NCI-H1417 treated with DMSO at 0.1 percent for 48 hours (cell line): ENCODE results near the gene MAK.
"Not testable (repeated sequence)": the region's sequence is repeated elsewhere in the genome, so short reads cannot be mapped to it uniquely, and the experiment has no call there.

Experiments used
- DNase-seq: peaks from one replicate; lab custom pipeline; 2025; lab: John Stamatoyannopoulos, UW

Gene MAK

DNA sequence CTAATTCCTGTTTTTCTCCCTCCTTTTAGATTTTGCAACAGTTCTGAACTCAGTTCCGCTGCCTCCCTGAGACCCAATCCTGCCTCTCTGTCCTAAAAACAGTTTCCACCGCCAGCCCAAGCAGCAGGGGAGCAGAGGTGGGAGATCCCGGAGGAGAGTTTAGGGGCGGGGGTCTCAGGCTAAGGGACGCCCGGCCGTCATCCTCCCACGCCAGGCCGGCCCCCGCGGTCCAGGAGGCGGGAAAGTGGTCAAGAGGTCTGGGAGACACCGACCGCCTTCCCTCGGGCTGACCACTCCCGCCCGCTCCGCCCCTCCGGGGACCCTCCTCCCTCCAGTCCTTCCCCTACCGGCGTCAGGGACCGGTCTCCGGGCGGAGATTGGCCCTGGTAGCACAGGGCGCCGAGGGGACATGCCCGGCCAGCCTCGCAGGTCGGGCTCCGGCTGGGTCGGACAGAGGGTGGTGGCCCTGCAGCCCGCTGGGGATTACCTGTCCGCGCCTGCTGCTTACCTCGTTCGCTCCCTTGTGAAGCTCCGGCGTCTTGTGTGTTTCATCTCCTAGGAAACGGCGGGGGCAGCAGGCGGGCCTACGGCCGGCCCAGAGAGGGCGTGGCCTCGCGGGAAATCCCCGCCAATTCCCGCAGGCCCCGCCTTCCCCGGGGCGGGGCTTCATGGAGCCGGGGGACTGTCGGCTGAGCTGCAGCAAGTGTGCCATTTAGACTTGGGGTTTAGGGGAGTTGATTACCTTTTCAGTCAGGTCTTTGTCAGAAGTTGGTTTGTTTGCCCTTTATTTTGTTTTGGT is at the start of gene MAK:
MAK (minus strand) TSS at position 545 of the 799 bp plus-strand sequence. CDS start 7,891 bp downstream, outside the sequence.
- DNase-seq, result peak; percentile 58

DNA sequence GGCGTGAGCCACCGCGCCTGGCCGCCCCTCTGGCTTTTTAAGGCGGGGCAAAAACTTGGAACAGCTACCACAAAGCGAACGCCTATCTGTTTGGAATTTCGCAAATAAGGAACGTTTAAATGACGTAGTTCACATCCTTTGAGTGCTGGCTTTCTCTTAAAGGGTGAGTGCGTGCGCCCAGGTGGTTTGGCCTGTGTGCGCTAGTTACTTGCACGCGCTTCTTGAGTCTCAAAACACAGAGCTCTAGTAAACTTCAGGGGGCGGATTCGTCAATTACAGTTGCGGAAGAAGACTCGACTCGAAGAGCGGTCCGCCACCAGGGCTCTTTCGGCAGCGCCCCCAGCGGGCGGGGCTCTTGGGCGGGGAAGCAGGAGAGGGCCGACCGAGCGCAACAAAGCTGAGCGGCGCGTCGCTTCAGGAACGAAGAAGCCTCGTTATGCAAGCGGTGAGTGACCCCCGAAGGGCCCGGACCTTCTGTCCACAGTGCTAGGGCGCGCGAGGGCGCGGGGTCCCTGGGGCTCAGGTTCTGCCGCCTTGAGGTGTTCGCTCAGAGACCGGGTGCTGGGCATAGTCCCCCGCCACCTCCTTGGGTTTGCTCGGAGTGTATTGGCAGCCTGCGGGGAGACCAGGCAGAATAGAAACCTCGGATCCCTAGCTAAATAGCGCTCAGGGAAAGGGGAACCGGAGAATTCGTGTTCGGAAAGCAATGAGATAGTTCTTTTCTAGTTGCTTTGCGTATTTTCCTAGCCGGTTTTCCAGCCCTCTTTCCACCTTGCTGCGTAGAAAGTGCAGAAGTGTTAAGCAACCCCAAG is 48.6 kb upstream of the MAK start, which contains the start of gene SYCP2L:
SYCP2L (plus strand) TSS at position 362 of the 812 bp plus-strand sequence; CDS start at position 437, 75 bp downstream.
- DNase-seq, result no peak

DNA sequence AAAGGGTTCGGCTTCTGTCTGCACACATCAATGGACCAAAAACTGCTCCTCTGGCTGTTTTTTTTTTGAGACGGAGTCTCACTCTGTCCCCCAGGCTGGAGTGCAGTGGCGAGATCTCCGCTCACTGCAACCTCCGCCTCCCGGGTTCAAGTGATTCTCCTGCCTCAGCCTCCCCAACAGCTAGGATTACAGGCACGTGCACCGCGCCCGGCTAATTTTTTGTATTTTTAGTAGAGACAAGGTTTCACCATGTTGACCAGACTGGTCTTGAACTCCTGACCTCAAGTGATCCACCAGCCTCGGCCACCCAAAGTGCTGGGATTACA is 48.0 kb upstream of the MAK start:
- not testable (repeated sequence) for DNase-seq

DNA sequence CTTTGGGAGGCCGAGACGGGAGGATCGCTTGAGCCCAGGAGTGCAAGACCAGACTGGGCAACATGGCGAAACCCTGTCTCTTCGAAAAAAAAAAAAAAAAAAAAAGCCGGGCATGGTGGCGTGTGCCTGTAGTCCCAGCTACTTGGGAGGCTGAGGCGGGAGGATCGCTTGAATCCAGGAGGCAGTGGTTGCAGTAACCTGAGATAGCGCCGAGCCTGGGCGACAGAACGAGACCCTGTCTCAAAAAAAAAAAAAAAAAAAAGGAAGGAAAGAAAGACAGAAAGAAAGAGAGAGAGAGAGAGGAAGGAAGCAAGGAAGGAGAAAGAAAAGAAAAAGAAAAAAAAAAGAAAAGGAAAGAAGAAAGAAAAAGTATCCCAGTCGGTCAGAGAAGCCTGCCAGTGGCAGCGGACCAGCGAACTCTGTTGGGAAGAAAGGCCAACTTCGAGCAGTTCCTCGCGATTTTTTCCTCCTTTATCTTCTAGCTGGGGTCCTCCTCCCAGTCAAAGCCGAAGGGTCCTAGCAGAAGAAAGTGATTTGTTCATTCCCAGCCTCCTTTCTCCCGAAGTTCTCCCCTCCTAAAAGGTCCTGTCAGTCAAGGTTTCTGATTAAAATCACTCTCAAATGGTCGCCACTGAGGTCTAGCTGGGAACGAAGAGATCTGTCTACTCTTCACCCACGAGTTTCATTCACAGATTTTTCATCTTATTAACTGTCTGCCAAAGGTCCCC is 46.1 kb upstream of the MAK start:
- DNase-seq, result no peak

DNA sequence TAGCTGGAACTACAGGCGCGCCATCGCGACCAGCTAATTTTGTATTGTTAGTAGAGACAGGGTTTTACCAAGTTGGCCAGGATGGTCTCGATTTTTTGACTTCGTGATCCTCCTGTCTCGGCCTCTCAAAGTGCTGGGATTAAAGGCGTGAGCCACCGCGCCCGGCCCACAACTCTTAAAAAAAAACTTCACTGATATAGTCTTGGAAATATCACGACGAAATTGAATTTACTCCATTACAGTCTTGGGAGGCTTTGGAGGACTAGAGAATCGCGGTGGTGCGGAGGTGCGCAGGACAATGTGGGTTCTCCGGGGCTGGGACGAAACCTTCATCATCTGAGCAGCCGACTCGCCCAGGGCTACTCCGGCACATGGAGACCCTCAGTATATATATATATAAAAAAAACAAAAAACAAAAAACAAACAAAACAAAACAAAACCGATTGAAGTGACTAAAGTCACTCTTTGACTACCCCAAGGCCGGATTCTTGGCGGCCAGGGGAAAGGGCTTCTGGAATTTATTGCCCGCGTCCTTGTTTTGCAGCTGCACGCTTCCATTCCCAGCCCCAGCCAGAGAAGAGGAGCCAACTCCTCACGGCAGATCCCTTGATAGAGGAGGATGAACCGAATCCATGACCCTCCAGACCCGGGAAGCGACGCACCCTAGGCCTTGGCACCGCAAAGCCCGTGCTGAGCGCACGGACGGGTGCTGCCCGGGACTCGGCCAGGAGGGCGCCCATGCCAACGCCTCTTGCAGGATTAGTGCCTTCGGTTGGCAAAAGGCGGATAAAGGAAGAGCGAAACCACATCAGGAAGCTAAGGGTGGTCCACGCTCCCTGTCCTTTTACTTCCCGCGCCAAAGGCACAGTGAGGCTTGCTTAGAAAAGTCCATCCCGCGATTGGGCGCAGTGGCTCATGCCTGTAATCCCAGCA is 45.2 kb upstream of the MAK start:
- DNase-seq, result no peak

DNA sequence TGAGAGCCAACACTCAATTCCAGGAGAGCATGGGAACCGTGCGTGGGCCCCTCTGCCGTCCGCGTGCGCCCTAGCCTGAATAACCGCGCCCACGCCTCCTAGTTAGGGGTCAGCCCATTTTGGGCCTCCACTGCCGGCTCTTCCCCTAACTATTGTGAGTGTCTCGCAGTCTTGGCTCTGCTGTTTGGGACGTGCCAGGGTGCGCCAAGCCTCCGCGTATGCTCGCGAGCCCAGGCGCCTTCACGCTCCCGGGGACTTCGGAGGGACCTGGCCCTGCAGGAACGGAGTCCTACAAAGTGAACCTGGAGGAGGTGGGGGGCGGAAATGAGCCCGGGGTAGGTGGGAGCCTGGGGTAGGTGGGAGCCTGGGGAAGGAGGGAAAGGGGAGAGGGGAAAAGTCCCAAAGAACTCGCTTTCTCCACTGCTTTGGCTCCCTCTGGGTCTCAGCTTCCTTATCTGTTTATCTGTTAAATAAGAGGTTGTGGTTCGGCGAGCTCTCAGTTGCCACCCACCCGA is 44.4 kb upstream of the MAK start:
- DNase-seq, result no peak

GRCh38 chr6:10882253-10882630 is 43.9 kb upstream of the MAK start:
- DNase-seq, result not testable (repeated sequence)

DNA sequence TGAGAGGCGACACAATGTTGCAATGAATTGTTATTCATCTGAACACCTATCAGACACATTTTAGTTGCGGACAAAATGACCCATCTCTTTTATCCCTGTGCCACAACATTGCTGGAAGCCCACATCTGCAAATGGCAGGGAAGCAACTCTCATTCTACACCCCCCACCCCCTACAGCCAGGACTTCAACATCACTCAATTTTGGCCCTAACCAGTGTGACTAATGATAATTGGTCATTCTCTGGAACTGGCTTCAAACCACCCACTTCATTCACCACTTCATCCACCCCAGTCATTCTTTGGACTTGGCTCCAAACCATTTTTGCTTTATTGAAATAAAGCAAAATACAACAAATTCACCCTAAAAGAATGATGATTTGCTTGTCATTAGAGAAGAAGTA is 42.0 kb upstream of the MAK start:
- no peak for DNase-seq

- no peak for DNase-seq
Measured at GRCh38 chr6:10877871-10878270, 39.5 kb upstream of the MAK start.

DNA sequence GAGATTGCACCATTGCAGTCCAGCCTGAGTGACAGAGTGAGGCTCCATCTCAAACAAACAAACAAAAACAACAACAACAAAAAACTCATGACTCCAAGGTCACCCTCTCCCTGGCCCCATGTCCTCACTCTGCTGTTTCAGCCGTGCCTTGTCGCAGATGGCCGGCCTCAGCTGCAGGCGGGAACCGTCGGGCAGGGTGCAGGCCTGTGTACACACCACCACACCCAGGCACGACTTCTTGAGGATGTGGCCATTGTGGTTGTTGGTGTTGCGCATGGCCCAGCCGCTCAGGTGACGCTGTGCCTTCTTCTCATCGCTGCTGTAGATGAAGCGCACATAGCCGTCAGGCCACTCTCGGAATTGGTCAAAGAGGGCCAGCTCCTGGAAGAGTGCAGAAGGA is 38.7 kb upstream of the MAK start:
- DNase-seq, result no peak

- DNase-seq, result no peak
Measured at GRCh38 chr6:10875026-10875425, 36.7 kb upstream of the MAK start.

GRCh38 chr6:10874207-10874606 is 35.9 kb upstream of the MAK start:
- no peak for DNase-seq

GRCh38 chr6:10873374-10873773 is 35.0 kb upstream of the MAK start:
- DNase-seq, result no peak

- no peak for DNase-seq
Measured at GRCh38 chr6:10867952-10868351, 29.6 kb upstream of the MAK start.

- not testable (repeated sequence) for DNase-seq
Measured at GRCh38 chr6:10866709-10867108, 28.4 kb upstream of the MAK start.

- DNase-seq, result not testable (repeated sequence)
Measured at GRCh38 chr6:10863031-10863430, 24.7 kb upstream of the MAK start.

DNA sequence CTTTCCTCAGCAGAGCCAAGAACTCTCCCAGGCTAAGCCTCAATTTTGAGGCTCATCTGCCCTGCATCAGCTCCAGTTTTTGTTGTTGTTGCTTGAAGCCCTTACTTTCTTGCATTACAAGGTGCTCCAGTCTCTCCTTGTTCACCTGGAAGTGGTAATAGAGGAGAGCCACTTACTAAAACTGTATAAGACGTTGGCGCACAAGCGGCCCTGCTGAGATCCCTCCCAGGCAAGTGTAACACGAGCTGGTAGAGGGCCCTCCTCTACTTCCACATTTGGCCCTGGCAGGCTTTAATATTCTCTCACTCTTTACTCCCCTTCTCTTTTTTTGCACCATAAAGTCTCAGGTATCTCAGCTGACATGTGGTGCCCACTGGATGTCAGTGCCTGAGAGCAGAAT is 24.0 kb upstream of the MAK start:
- DNase-seq, result no peak

DNA sequence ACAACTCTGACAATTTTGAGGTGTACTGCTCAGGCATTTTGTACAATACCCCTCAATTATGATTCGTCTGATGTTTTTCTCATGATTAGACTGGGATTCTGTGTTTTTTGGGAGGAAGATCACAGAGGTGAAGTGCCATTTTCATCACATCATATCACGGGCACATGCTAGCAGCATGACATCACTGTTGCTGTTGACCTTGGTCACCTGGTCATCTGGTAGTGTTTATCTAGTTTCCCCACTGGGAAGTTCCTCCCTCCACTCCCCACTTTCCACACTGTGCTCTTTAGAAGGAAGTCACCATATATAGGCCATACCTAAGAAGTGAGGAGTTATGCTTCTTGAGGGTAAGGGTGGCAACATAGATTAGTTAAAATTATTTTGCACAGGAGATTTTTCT is 22.7 kb upstream of the MAK start:
- DNase-seq, result no peak

GRCh38 chr6:10857259-10857658 is 18.9 kb upstream of the MAK start:
- no peak for DNase-seq

DNA sequence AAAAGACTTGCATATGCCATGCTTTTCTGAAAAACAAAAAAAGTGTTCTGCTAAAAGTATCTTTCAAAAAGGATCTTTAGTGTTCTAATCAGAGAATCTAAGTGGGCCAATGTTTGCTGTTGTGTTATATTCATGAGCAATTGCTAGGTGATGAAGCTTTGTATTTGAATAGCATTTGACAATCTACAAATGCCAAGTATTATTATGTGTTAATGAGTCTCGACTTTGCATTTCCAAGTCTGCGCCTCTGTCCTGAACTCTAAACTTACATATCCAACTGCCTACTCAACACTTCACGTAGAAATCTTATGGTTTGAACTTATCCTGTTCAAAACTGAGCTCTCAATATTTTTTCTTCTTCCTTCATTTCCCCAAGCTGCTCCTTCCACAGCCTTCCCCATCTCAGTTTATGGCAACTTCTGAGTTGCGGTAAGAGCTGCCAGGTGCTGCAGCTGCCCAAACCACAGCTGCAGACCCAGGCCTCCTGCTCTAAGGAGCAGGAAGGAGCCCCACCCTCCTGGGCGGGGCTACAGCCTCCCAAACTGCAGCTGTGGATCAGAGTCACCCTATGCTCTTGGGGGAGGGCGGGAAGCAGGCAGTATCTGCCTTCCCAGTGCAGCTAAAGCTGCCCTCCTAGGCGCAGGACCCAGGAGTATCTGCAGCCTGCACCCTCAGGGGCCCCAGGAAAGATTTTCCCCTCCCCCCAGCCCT is 16.7 kb upstream of the MAK start:
- no peak for DNase-seq
